HEK293 (cell line): ENCODE measurements around the gene RIMS4.

Source experiments
- CTCF ChIA-PET: fragments of 350-600 bp; formaldehyde crosslinking; extraction: SDS; loops from one replicate; lab custom pipeline; 2021; ENCODE audit warnings: antibody characterized with exemption; lab: Yijun Ruan, JAX
- POLR2A ChIA-PET: fragments of 300-600 bp; formaldehyde crosslinking; extraction: SDS; loops from one replicate; lab custom pipeline; 2020; ENCODE audit warnings: antibody characterized with exemption, inconsistent platforms; lab: Yijun Ruan, JAX
- H3K27ac ChIP-seq: fragments of 200-500 bp; sonication (Bioruptor generic); 2 replicates; pipeline ENCODE4 v1.5.1; 2014; ENCODE audit warnings: low read depth, low read length, control low read depth, inconsistent platforms; ENCODE audit errors: extremely low read depth
- H3K36me3 ChIP-seq, 2 experiments: fragments of 200-500 bp in 1 of 2; sonication (Bioruptor generic) in 1 of 2; 1 replicate in 1 of 2; 2 replicates in 1 of 2; pipeline ENCODE4 v1.5.1; 2014 to 2017; ENCODE audit warnings: inconsistent platforms in 2 of 2, low read length in 2 of 2; ENCODE audit not compliant: control insufficient read depth in 2 of 2, insufficient read depth in 1 of 2
- H3K4me1 ChIP-seq: fragments of 200-500 bp; sonication (Bioruptor generic); 2 replicates; pipeline ENCODE4 v1.5.1; 2014; ENCODE audit warnings: mild to moderate bottlenecking, low read length, inconsistent platforms; ENCODE audit not compliant: control insufficient read depth, insufficient read depth
- H3K4me3 ChIP-seq: 2 replicates; pipeline ENCODE4 v1.5.1; 2011; ENCODE audit warnings: low read depth, mild to moderate bottlenecking, control low read depth, low read length, moderate library complexity
- H3K9me3 ChIP-seq: fragments of 200-500 bp; sonication (Bioruptor generic); 2 replicates; pipeline ENCODE4 v1.5.1; 2014; ENCODE audit warnings: low read depth, low read length, inconsistent platforms; ENCODE audit not compliant: control insufficient read depth, insufficient read depth
- BCL11A ChIP-seq: fragments of 450-650 bp; formaldehyde crosslinking; IDR thresholded peaks from 2 replicates; pipeline ENCODE4 v1.5.1; 2016; ENCODE audit warnings: low read depth, missing biosample characterization, missing genetic modification characterization
- HOXD13 ChIP-seq: sonication (generic); formaldehyde crosslinking; IDR thresholded peaks from 2 replicates; pipeline ENCODE4 v1.8.0; 2022; ENCODE audit warnings: missing genetic modification reagents, borderline replicate concordance
- KLF1 ChIP-seq: fragments of 450-650 bp; formaldehyde crosslinking; IDR thresholded peaks from 2 replicates; pipeline ENCODE4 v1.5.1; 2016; ENCODE audit warnings: missing biosample characterization, missing genetic modification characterization
- TRIM28 ChIP-seq: IDR thresholded peaks from 2 replicates; pipeline ENCODE4 v1.6.1; 2011; ENCODE audit warnings: low read length, control low read depth, borderline replicate concordance
- ZBTB1 ChIP-seq: fragments of 450-650 bp; formaldehyde crosslinking; IDR thresholded peaks from 2 replicates; pipeline ENCODE4 v1.5.1; 2016; ENCODE audit warnings: missing biosample characterization, missing genetic modification characterization
- ZBTB49 ChIP-seq: fragments of 450-650 bp; formaldehyde crosslinking; IDR thresholded peaks from 2 replicates; pipeline ENCODE4 v1.5.1; 2016; ENCODE audit warnings: missing biosample characterization, missing genetic modification characterization, low read depth
- ZFP69B ChIP-seq: fragments of 450-650 bp; formaldehyde crosslinking; IDR thresholded peaks from 2 replicates; pipeline ENCODE4 v1.5.1; 2016; ENCODE audit warnings: missing biosample characterization, missing genetic modification characterization
- ZNF24 ChIP-seq: fragments of 450-650 bp; formaldehyde crosslinking; IDR thresholded peaks from 2 replicates; pipeline ENCODE4 v1.5.1; 2016; ENCODE audit warnings: missing biosample characterization, missing genetic modification characterization
- ZNF391 ChIP-seq: fragments of 450-650 bp; formaldehyde crosslinking; IDR thresholded peaks from 2 replicates; pipeline ENCODE4 v1.5.1; 2016; ENCODE audit warnings: low read depth, missing biosample characterization, missing genetic modification characterization, borderline replicate concordance
- ZNF394 ChIP-seq: fragments of 450-650 bp; formaldehyde crosslinking; IDR thresholded peaks from 2 replicates; pipeline ENCODE4 v1.5.1; 2016; ENCODE audit warnings: missing biosample characterization, missing genetic modification characterization, mild to moderate bottlenecking, moderate library complexity, borderline replicate concordance
- ZNF560 ChIP-seq: fragments of 450-650 bp; formaldehyde crosslinking; IDR thresholded peaks from 2 replicates; pipeline ENCODE4 v1.5.1; 2017; ENCODE audit warnings: missing biosample characterization, missing genetic modification characterization, borderline replicate concordance
- ZNF626 ChIP-seq: fragments of 450-650 bp; sonication (Bioruptor Pico); formaldehyde crosslinking; IDR thresholded peaks from 2 replicates; pipeline ENCODE4 v1.5.1; 2018; ENCODE audit warnings: missing biosample characterization, missing genetic modification characterization, inconsistent platforms
- ZNF658 ChIP-seq: fragments of 450-650 bp; formaldehyde crosslinking; IDR thresholded peaks from 2 replicates; pipeline ENCODE4; 2016; ENCODE audit warnings: missing biosample characterization, missing genetic modification characterization
- ZNF747 ChIP-seq: fragments of 450-650 bp; formaldehyde crosslinking; IDR thresholded peaks from 2 replicates; pipeline ENCODE4 v1.5.1; 2016; ENCODE audit warnings: missing biosample characterization, missing genetic modification characterization
- ZSCAN18 ChIP-seq: fragments of 450-650 bp; formaldehyde crosslinking; IDR thresholded peaks from 2 replicates; pipeline ENCODE4 v1.5.1; 2016; ENCODE audit warnings: missing biosample characterization, missing genetic modification characterization
- TF ChIP-seq, protein P1 (sequence below): fragments of 450-650 bp; formaldehyde crosslinking; IDR thresholded peaks from 2 replicates; pipeline ENCODE4 v1.5.1; 2016; ENCODE audit warnings: missing biosample characterization, missing genetic modification characterization
- TF ChIP-seq, protein P2 (sequence below): fragments of 450-650 bp; formaldehyde crosslinking; IDR thresholded peaks from 2 replicates; pipeline ENCODE4 v1.5.1; 2016; ENCODE audit warnings: missing biosample characterization, missing genetic modification characterization
- TF ChIP-seq, protein P3 (sequence below): fragments of 450-650 bp; formaldehyde crosslinking; IDR thresholded peaks from 2 replicates; pipeline ENCODE4 v1.5.1; 2016; ENCODE audit warnings: missing biosample characterization, missing genetic modification characterization
- TF ChIP-seq, protein P4 (sequence below): fragments of 450-650 bp; formaldehyde crosslinking; IDR thresholded peaks from 2 replicates; pipeline ENCODE4 v1.5.1; 2016; ENCODE audit warnings: missing biosample characterization, missing genetic modification characterization, borderline replicate concordance

Gene RIMS4

DNA sequence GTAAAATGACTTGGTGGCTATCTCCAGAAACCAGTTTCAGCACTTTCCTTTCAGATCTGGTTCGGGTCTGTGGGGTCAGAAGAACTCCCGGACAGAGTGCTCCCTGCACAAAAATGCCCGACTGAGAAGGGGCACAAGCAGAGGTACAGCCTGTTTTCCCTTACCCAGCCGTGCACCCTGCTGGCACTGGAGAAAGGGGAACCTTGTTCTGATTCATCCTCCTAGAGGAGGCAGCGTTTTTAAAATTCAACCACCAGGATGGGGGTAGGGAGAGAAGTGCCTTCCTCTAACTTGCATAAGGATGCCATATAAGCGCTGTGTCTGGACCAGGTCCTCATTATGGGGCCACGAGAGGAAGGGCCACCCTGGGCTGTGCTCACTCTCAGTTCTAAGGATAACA lies 17.6 kb downstream of the RIMS4 start (continued):
- TF ChIP-seq, protein P1, sequence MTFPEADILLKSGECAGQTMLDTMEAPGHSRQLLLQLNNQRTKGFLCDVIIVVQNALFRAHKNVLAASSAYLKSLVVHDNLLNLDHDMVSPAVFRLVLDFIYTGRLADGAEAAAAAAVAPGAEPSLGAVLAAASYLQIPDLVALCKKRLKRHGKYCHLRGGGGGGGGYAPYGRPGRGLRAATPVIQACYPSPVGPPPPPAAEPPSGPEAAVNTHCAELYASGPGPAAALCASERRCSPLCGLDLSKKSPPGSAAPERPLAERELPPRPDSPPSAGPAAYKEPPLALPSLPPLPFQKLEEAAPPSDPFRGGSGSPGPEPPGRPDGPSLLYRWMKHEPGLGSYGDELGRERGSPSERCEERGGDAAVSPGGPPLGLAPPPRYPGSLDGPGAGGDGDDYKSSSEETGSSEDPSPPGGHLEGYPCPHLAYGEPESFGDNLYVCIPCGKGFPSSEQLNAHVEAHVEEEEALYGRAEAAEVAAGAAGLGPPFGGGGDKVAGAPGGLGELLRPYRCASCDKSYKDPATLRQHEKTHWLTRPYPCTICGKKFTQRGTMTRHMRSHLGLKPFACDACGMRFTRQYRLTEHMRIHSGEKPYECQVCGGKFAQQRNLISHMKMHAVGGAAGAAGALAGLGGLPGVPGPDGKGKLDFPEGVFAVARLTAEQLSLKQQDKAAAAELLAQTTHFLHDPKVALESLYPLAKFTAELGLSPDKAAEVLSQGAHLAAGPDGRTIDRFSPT (tag by site-specific recombination) = no peak
- no peak for TF ChIP-seq ZNF394
- TF ChIP-seq, protein P2, sequence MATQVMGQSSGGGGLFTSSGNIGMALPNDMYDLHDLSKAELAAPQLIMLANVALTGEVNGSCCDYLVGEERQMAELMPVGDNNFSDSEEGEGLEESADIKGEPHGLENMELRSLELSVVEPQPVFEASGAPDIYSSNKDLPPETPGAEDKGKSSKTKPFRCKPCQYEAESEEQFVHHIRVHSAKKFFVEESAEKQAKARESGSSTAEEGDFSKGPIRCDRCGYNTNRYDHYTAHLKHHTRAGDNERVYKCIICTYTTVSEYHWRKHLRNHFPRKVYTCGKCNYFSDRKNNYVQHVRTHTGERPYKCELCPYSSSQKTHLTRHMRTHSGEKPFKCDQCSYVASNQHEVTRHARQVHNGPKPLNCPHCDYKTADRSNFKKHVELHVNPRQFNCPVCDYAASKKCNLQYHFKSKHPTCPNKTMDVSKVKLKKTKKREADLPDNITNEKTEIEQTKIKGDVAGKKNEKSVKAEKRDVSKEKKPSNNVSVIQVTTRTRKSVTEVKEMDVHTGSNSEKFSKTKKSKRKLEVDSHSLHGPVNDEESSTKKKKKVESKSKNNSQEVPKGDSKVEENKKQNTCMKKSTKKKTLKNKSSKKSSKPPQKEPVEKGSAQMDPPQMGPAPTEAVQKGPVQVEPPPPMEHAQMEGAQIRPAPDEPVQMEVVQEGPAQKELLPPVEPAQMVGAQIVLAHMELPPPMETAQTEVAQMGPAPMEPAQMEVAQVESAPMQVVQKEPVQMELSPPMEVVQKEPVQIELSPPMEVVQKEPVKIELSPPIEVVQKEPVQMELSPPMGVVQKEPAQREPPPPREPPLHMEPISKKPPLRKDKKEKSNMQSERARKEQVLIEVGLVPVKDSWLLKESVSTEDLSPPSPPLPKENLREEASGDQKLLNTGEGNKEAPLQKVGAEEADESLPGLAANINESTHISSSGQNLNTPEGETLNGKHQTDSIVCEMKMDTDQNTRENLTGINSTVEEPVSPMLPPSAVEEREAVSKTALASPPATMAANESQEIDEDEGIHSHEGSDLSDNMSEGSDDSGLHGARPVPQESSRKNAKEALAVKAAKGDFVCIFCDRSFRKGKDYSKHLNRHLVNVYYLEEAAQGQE (tag by site-specific recombination) = no peak
- TF ChIP-seq BCL11A (tag by site-specific recombination) = no peak
- no peak for TF ChIP-seq ZNF391 (tag by site-specific recombination)
- TF ChIP-seq ZBTB1 = no peak
- no peak for TF ChIP-seq ZBTB49
- no peak for TF ChIP-seq ZFP69B (tag by site-specific recombination)
- TF ChIP-seq KLF1 (tag by site-specific recombination) = no peak
- no peak for TF ChIP-seq ZNF24 (tag by site-specific recombination)

DNA sequence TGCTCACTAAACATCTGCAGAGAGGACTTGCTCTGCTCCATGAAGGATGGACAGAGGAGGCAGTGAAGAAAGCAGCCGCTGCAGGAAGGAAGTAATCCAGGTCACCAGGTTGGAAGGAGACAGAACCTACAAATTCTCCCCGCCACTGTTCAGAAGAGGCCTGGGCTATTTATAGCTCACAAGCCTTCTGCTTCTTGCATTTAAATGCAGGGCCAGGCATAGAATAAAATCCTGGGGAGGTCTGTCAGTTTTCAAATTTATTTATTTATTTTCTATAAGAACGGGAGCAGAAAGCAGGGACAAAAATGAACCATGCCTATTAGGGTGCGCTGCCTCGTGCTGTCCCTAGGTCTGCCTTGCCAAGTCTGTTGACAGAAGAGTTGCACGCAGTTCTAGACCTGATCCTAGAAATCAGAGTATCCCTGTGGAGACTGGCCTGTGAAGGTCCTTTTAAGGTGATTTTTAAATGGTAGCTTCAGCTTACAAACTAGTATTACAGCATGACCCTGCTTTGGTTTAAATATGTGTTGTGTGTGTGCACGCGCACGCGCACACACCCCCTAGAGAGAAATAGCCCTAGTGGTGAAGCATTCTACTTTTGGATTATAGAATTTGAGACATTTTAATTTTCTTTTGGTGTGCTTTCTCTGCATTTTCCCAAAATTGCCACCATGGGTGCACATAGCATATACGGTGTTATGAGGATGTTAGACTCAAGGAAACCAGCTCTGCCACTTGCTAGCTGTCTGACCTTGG lies 19.5 kb downstream of the RIMS4 start:
- POLR2A ChIA-PET = no interaction called here
- H3K4me3 ChIP-seq = no peak overlapping the region
- H3K9me3 ChIP-seq = no peaks in the 10 kb centered on the region
- H3K27ac ChIP-seq = no peak overlapping the region
- no peaks in the 10 kb centered on the region for H3K36me3 ChIP-seq
- H3K4me1 ChIP-seq = no peaks in the 10 kb centered on the region
- CTCF ChIA-PET = interaction anchor here (0.5 to 1.0 kb wide), 2 partner anchors 10 to 155 kb away, joined by 3 to 4 read pairs; no protein-coding TSS in a partner anchor
- TF ChIP-seq ZNF658 (tag by site-specific recombination) (no peak), ZNF747 (tag by site-specific recombination) (no peak), ZNF626 (tag by site-specific recombination) (no peak), ZNF560 (tag by site-specific recombination) (no peak), TRIM28 (no peak), HOXD13 (CRISPR knock-in tag) (no peak), ZSCAN18 (tag by site-specific recombination) (no peak), ZNF24 (tag by site-specific recombination) (no peak)
- TF ChIP-seq, protein P3, sequence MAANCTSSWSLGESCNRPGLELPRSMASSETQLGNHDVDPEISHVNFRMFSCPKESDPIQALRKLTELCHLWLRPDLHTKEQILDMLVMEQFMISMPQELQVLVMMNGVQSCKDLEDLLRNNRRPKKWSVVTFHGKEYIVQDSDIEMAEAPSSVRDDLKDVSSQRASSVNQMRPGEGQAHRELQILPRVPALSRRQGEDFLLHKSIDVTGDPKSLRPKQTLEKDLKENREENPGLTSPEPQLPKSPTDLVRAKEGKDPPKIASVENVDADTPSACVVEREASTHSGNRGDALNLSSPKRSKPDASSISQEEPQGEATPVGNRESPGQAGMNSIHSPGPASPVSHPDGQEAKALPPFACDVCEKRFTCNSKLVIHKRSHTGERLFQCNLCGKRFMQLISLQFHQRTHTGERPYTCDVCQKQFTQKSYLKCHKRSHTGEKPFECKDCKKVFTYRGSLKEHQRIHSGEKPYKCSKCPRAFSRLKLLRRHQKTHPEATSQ = no peak
- TF ChIP-seq, protein P4, sequence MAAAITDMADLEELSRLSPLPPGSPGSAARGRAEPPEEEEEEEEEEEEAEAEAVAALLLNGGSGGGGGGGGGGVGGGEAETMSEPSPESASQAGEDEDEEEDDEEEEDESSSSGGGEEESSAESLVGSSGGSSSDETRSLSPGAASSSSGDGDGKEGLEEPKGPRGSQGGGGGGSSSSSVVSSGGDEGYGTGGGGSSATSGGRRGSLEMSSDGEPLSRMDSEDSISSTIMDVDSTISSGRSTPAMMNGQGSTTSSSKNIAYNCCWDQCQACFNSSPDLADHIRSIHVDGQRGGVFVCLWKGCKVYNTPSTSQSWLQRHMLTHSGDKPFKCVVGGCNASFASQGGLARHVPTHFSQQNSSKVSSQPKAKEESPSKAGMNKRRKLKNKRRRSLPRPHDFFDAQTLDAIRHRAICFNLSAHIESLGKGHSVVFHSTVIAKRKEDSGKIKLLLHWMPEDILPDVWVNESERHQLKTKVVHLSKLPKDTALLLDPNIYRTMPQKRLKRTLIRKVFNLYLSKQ (tag by site-specific recombination) = no peak
- TF ChIP-seq, protein P2 (tag by site-specific recombination) = no peak
